ENCODE results near the gene CD300LB. TPM values are rescaled to one million over a fixed set of nuclear protein-coding genes. Genes with fewer than 3 reads are reported as not detected.
"Not testable (repeated sequence)": the region's sequence is repeated elsewhere in the genome, so short reads cannot be mapped to it uniquely, and the experiment has no call there.

CD300LB gene
- total RNA-seq, 2 donors from 2014 or later, result 0.12 to 0.25 TPM

- DNase-seq (no peak), ATAC-seq (no peak)
- intact Hi-C loops (cut with DNase I, micrococcal nuclease), result no loop called here
Measured at GRCh38 chr17:74529243-74529642, 2.0 kb downstream of the CD300LB start.

GRCh38 chr17:74528491-74529199, 2.6 kb downstream of the CD300LB start:
- intact Hi-C loops (cut with DNase I, micrococcal nuclease), result no loop called here
- no peak for DNase-seq
- no peak for ATAC-seq

DNA sequence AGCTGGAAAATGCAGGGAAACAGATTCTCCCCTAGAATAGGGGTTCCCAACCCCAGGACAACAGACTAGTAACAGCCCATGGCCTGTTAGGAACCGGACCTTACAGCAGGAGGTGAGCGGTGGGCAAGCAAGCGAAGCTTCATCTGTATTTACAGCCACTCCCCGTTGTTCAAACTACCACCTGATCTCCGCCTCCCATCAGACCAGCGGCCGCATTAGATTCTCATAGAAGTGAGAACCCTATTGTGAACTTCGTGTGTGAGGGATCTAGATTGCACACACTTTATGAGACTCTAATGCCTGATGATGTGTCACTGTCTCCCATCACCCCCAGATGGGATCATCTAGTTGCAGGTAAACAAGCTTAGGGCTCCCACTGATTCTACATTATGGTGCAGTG, 3.5 kb downstream of the CD300LB start:
- ATAC-seq, result no peak
- no peak for DNase-seq
- intact Hi-C loops (cut with DNase I, micrococcal nuclease), result no loop called here

DNA sequence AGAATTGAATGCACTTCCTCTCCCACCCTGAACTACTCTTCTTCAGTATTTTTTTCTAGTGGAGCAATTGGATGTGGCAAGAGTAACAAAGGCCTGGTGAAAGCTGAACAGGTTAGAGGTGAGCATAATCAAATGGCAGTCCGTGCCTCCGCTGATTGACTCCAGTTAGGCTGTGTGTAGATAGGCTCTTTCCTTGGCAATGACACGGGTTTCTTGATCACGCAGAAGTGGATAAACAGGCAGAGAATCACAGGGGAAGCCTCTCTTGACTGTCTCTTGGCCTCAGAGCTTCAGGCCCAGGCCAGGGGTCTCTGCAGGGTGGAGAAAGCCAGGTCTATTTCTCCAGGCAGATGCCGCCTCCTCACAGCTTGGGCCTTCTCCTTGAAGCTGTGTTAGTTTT, 4.2 kb downstream of the CD300LB start:
- ATAC-seq, result no peak
- intact Hi-C loops (cut with DNase I, micrococcal nuclease), result no loop called here

DNA sequence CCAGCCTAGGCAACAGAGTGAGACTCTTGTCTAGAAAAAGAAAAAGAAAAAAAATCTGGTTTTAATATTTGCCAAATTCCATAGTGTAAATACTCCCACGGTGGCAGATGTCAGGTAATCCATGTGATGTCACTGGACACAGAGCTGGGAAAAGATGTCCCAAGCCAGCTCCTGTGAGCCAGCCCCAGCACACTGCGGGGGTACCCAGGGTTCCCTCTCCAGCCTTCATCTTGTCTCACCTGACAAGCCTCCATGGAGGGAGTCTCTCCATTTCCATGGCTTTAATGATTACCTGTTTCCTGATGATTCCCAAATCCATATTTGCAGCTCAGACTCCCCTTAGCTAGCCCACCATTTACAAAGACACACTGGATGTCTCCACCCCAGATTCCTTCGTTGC, 4.6 kb downstream of the CD300LB start:
- DNase-seq (no peak), ATAC-seq (no peak)
- intact Hi-C loops (cut with DNase I, micrococcal nuclease), result no loop called here

More for the DNA sequence above, 4.2 kb downstream of the CD300LB start:
- DNase-seq, result no peak

- intact Hi-C loops (cut with DNase I, micrococcal nuclease), result no loop called here
- ATAC-seq, result no peak
- DNase-seq, result no peak
Measured at GRCh38 chr17:74525781-74526288, 5.4 kb downstream of the CD300LB start.

GRCh38 chr17:74525465-74525725, 5.9 kb downstream of the CD300LB start:
- intact Hi-C loops (cut with DNase I, micrococcal nuclease), result no loop called here
- no peak for ATAC-seq
- no peak for DNase-seq

GRCh38 chr17:74524653-74525464, 6.4 kb downstream of the CD300LB start:
- DNase-seq, result no peak
- intact Hi-C loops (cut with DNase I, micrococcal nuclease), result no loop called here

DNA sequence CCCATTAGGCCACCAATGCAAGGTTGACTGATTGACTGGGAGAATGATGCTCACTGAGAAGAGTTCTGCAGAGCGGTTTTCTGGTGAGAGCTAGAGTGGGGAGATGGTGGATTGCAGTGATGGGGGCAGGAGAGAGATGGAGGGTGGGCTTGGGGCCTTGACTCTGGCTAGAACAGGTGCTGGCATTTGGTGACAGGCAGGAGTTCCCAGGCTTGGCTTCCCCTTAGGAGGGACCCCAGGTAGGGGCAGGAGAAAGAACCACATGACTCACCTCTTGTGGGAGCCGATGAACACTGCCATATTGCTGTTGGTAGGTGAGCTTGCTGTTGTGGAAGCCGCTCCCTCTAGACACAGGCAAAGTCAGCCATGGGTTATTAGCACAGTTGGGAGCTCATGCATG, 8.0 kb downstream of the CD300LB start:
- intact Hi-C loops (cut with DNase I, micrococcal nuclease), result no loop called here
- DNase-seq, result no peak
- no peak for ATAC-seq

More at GRCh38 chr17:74524653-74525464, 6.4 kb downstream of the CD300LB start:
- ATAC-seq, result no peak

DNA sequence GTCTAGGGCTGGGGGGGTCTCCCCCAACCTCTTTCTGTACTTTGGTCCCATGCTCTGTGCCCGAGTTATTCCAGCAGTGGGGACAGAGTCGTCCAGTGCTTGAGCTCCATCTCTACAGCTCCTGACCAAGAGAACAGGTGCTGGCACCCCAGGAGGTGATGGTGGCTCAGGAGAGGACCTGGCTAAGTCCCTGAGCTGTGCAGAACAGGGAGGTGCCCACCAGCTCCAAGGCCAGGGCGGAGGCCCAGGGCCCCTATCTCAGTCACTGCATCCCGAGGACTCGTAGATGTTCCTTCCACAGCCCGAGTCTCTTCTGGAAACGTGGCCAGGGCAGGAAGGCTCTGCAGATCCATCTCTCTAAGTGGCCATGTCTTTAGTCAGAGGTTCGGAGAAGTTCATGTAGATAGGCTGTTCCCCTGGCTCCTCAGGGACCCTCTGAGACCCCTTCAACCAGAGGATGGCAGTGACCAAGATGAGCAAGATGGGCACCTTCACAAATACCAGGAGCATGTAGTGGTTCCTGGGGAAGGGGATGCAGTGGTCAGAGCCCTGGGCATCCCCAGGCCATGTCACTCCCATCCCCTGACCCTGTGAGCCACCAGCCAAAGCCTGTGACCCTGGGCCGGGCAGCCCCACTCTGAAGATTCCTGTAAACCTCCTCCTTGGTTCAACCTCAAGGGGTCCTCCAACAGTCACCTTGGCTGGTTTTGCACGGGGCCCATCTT, 8.7 kb downstream of the CD300LB start:
- no peak for DNase-seq

GRCh38 chr17:74521701-74522201, 9.5 kb downstream of the CD300LB start:
- ATAC-seq, result no peak
- intact Hi-C loops (cut with DNase I, micrococcal nuclease), result no loop called here
- no peak for DNase-seq

More for the DNA sequence above, 8.7 kb downstream of the CD300LB start:
- no peak for ATAC-seq
- intact Hi-C loops (cut with DNase I, micrococcal nuclease), result no loop called here

GRCh38 chr17:74520790-74521480, 10.3 kb downstream of the CD300LB start:
- DNase-seq (no peak), ATAC-seq (peak; percentile 19)
- intact Hi-C loops (cut with DNase I, micrococcal nuclease), result no loop called here

DNA sequence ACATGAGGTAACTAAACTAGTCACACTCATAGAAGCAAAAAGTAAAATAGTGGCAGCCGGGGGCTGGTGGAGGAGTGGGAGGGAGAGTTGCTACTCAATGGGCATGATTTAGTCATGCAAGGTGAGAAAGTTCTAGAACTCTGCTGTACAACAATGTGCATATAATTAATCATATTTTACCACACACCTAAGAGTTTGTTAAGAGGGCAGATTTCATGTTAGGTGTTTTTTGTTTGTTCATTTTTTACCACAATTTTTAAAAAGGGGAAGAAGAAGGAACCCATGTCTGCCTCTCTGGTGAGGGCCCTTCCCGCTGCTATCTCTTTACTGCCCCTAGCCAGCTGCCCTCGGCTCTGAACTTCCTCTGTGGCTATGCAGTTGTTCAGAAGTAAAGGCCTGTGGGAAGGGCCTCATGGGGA, 11.2 kb downstream of the CD300LB start:
- no peak for ATAC-seq
- DNase-seq, result peak in 1 of 2 donors; percentile 16
- intact Hi-C loops (cut with DNase I, micrococcal nuclease), result no loop called here

- ATAC-seq; intact Hi-C loops (cut with DNase I, micrococcal nuclease); DNase-seq: not testable (repeated sequence)
Measured at GRCh38 chr17:74518413-74518981, 12.8 kb downstream of the CD300LB start.

GRCh38 chr17:74516561-74517328, 14.5 kb downstream of the CD300LB start:
- DNase-seq (no peak), ATAC-seq (no peak)
- intact Hi-C loops (cut with DNase I, micrococcal nuclease), result no loop called here

DNA sequence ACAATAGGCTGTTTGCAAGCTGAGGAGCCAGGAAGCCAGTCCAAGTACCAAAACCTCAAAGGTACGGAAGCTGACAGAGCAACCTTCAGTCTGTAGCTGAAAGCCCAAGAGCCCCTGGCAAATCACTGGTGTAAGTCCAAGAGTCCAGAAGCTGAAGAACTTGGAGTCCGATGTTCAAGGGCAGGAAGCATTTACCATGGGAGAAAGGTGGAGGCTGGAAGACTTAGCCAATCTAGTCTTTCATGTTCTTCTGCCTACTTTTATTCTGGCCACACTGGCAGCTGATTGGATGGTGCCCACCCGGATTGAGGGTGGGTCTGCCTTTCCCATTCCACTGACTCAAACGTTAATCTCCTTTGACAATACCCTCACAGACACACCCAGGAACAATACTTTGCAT, 15.3 kb downstream of the CD300LB start:
- DNase-seq (no peak), ATAC-seq (no peak)
- intact Hi-C loops (cut with DNase I, micrococcal nuclease), result no loop called here

- no peak for DNase-seq
- intact Hi-C loops (cut with DNase I, micrococcal nuclease), result no loop called here
- no peak for ATAC-seq
Measured at GRCh38 chr17:74514632-74515334, 16.5 kb downstream of the CD300LB start.

All from left colon (tissue), 2 donors.